WTC11 (cell line): Measurements from ENCODE around the gene SELENOF. TPM values are rescaled to one million over a fixed set of nuclear protein-coding genes. Genes with fewer than 3 reads are reported as not detected.

Experiments used
- ATAC-seq: fragments of 200-7000 bp; cut with Tn5 transposase; 2 replicates; pipeline ENCODE4 v1.10.0; 2021; ENCODE audit warnings: mild to moderate bottlenecking, moderate library complexity
- CTCF ChIA-PET: fragments of 300-600 bp; sonication (Branson Sonifier 250); formaldehyde crosslinking; loops from one replicate; lab custom pipeline; 2021; ENCODE audit warnings: antibody characterized with exemption; lab: Charles Lee
- POLR2A ChIA-PET: fragments of 350-600 bp; sonication (Branson Sonifier 250); formaldehyde crosslinking; loops from one replicate; lab custom pipeline; 2021; ENCODE audit warnings: antibody characterized with exemption; lab: Charles Lee
- DNase-seq: peaks from one replicate; pipeline ENCODE4 v3.0.0; 2021; ENCODE audit warnings: low spot score
- H3K27ac Mint-ChIP-seq: 2 replicates; pipeline ENCODE4 v1.8.0; 2021; ENCODE audit warnings: mixed read lengths
- H3K27me3 Mint-ChIP-seq: 2 replicates; pipeline ENCODE4 v1.8.0; 2021; ENCODE audit warnings: low read depth, mild to moderate bottlenecking, moderate library complexity, mixed read lengths
- H3K36me3 Mint-ChIP-seq: 2 replicates; pipeline ENCODE4 v1.8.0; 2021; ENCODE audit warnings: mixed read lengths
- H3K4me1 Mint-ChIP-seq: 2 replicates; pipeline ENCODE4 v1.8.0; 2022; ENCODE audit warnings: mixed read lengths
- H3K4me3 Mint-ChIP-seq: 2 replicates; pipeline ENCODE4 v1.8.0; 2021; ENCODE audit warnings: mild to moderate bottlenecking, moderate library complexity, mixed read lengths
- H3K9me3 Mint-ChIP-seq: 2 replicates; pipeline ENCODE4 v1.8.0; 2021; ENCODE audit warnings: mixed read lengths
- CREB1 ChIP-seq: sonication (generic); formaldehyde crosslinking; IDR thresholded peaks from 2 replicates; pipeline ENCODE4 v1.8.0; 2023; ENCODE audit warnings: mild to moderate bottlenecking, missing genetic modification reagents
- FOXJ3 ChIP-seq: sonication (generic); formaldehyde crosslinking; IDR thresholded peaks from 2 replicates; pipeline ENCODE4 v1.9.0; 2021; ENCODE audit warnings: missing genetic modification reagents, mild to moderate bottlenecking, borderline replicate concordance
- FOXP1 ChIP-seq: sonication (generic); formaldehyde crosslinking; IDR thresholded peaks from 2 replicates; pipeline ENCODE4 v1.8.0; 2022; ENCODE audit warnings: missing genetic modification reagents, mild to moderate bottlenecking, moderate library complexity, borderline replicate concordance
- GRHL2 ChIP-seq: fragments of 250-450 bp; sonication (Bioruptor Pico); IDR thresholded peaks from 2 replicates; pipeline ENCODE4 v1.8.0; 2022; ENCODE audit warnings: mild to moderate bottlenecking, moderate library complexity; ENCODE audit not compliant: insufficient replicate concordance, severe bottlenecking
- ZBTB21 ChIP-seq: sonication (generic); formaldehyde crosslinking; IDR thresholded peaks from 2 replicates; pipeline ENCODE4 v1.8.1; 2023; ENCODE audit warnings: mild to moderate bottlenecking, missing genetic modification reagents, borderline replicate concordance
- ZNF138 ChIP-seq: sonication (generic); formaldehyde crosslinking; conservative IDR thresholded peaks from 2 replicates; pipeline ENCODE4 v1.8.1; 2022; ENCODE audit warnings: mild to moderate bottlenecking, moderate library complexity, missing genetic modification reagents
- ZNF232 ChIP-seq: sonication (generic); formaldehyde crosslinking; IDR thresholded peaks from 2 replicates; pipeline ENCODE4 v1.8.0; 2022; ENCODE audit warnings: mild to moderate bottlenecking, missing genetic modification reagents
- ZNF263 ChIP-seq: sonication (generic); formaldehyde crosslinking; IDR thresholded peaks from 2 replicates; pipeline ENCODE4 v1.8.1; 2022; ENCODE audit warnings: low read depth, mild to moderate bottlenecking, moderate library complexity, missing genetic modification reagents
- total RNA-seq: library from RNA; stranded (reverse); gene quantifications from 3 replicates; pipeline ENCODE4 v1.2.3, GENCODE V29; 2021
- TF ChIP-seq, protein P1 (sequence below): sonication (generic); formaldehyde crosslinking; IDR thresholded peaks from 2 replicates; pipeline ENCODE4 v1.8.0; 2022; ENCODE audit warnings: mild to moderate bottlenecking, missing genetic modification reagents
- TF ChIP-seq, protein P2 (sequence below): sonication (generic); formaldehyde crosslinking; IDR thresholded peaks from 2 replicates; pipeline ENCODE4 v1.8.0; 2022; ENCODE audit warnings: mild to moderate bottlenecking, missing genetic modification reagents
- TF ChIP-seq, protein P3 (sequence below): fragments of 250-450 bp; sonication (Bioruptor Pico); IDR thresholded peaks from 2 replicates; pipeline ENCODE4 v1.8.0; 2021; ENCODE audit warnings: mild to moderate bottlenecking
- TF ChIP-seq, protein P4 (sequence below): sonication (generic); formaldehyde crosslinking; IDR thresholded peaks from 2 replicates; pipeline ENCODE4 v1.8.1; 2023; ENCODE audit warnings: mild to moderate bottlenecking, missing genetic modification reagents, moderate library complexity
- TF ChIP-seq, protein P5 (sequence below): sonication (generic); formaldehyde crosslinking; IDR thresholded peaks from 2 replicates; pipeline ENCODE4 v1.8.0; 2022; ENCODE audit warnings: mild to moderate bottlenecking, missing genetic modification reagents
- TF ChIP-seq, protein P6 (sequence below): fragments of 200-600 bp; IDR thresholded peaks from 2 replicates; pipeline ENCODE4 v1.8.0; 2022; ENCODE audit warnings: antibody characterized with exemption
- TF ChIP-seq, protein P7 (sequence below): sonication (generic); formaldehyde crosslinking; IDR thresholded peaks from 2 replicates; pipeline ENCODE4 v1.8.1; 2023; ENCODE audit warnings: mild to moderate bottlenecking, moderate library complexity, missing genetic modification reagents
- TF ChIP-seq, protein P8 (sequence below): sonication (generic); formaldehyde crosslinking; IDR thresholded peaks from 2 replicates; pipeline ENCODE4 v1.8.1; 2023; ENCODE audit warnings: mild to moderate bottlenecking, missing genetic modification reagents, borderline replicate concordance

The SELENOF gene
- total RNA-seq, 1 experiment from 2014 or later = 156 TPM

DNA sequence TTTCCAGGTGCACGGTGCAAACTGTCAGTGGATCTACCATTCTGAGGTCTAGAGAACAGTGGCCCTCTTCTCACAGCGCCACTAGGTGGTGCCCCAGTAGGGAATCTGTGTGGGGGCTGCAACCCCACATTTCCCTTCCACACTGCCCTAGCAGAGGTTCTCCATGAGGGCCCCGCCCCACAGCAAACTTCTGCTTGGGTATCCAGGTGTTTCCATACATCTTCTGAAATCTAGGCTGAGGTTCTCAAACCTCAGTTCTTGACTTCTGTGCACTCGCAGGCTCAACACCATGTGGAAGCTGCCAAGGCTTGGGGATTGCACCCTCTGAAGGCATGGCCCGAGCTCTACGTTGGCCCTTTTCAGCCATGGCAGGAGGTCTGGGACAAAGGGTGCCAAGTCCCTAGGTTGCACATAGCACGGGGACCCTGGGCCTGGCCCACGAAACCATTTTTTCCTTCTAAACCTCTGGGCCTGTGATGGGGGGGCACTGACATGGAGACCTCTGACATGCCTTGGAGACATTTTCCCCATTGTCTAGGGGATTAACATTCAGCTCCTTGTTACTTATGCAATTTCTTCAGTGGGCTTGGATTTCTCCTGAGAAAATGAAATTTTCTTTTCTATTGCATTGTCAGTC is 10.5 kb upstream of the SELENOF start:
- H3K36me3 Mint-ChIP-seq = peaks cover 51% of the 10 kb centered on the region
- DNase-seq (no peak), ATAC-seq (no peak)
- TF ChIP-seq, protein P1, sequence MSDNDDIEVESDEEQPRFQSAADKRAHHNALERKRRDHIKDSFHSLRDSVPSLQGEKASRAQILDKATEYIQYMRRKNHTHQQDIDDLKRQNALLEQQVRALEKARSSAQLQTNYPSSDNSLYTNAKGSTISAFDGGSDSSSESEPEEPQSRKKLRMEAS (CRISPR knock-in tag) = no peak
- TF ChIP-seq, protein P2, sequence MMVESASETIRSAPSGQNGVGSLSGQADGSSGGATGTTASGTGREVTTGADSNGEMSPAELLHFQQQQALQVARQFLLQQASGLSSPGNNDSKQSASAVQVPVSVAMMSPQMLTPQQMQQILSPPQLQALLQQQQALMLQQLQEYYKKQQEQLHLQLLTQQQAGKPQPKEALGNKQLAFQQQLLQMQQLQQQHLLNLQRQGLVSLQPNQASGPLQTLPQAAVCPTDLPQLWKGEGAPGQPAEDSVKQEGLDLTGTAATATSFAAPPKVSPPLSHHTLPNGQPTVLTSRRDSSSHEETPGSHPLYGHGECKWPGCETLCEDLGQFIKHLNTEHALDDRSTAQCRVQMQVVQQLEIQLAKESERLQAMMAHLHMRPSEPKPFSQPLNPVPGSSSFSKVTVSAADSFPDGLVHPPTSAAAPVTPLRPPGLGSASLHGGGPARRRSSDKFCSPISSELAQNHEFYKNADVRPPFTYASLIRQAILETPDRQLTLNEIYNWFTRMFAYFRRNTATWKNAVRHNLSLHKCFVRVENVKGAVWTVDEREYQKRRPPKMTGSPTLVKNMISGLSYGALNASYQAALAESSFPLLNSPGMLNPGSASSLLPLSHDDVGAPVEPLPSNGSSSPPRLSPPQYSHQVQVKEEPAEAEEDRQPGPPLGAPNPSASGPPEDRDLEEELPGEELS = no peak
- TF ChIP-seq FOXP1 (CRISPR knock-in tag) (no peak), ZNF263 (no peak), ZBTB21 (CRISPR knock-in tag) (no peak), ZNF138 (no peak), FOXJ3 (CRISPR knock-in tag) (no peak), CREB1 (CRISPR knock-in tag) (no peak), GRHL2 (CRISPR knock-in tag) (no peak)
- TF ChIP-seq, protein P3, sequence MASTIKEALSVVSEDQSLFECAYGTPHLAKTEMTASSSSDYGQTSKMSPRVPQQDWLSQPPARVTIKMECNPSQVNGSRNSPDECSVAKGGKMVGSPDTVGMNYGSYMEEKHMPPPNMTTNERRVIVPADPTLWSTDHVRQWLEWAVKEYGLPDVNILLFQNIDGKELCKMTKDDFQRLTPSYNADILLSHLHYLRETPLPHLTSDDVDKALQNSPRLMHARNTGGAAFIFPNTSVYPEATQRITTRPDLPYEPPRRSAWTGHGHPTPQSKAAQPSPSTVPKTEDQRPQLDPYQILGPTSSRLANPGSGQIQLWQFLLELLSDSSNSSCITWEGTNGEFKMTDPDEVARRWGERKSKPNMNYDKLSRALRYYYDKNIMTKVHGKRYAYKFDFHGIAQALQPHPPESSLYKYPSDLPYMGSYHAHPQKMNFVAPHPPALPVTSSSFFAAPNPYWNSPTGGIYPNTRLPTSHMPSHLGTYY (CRISPR knock-in tag) = no peak
- TF ChIP-seq, protein P4, sequence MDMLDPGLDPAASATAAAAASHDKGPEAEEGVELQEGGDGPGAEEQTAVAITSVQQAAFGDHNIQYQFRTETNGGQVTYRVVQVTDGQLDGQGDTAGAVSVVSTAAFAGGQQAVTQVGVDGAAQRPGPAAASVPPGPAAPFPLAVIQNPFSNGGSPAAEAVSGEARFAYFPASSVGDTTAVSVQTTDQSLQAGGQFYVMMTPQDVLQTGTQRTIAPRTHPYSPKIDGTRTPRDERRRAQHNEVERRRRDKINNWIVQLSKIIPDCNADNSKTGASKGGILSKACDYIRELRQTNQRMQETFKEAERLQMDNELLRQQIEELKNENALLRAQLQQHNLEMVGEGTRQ (CRISPR knock-in tag) = no peak
- TF ChIP-seq, protein P5, sequence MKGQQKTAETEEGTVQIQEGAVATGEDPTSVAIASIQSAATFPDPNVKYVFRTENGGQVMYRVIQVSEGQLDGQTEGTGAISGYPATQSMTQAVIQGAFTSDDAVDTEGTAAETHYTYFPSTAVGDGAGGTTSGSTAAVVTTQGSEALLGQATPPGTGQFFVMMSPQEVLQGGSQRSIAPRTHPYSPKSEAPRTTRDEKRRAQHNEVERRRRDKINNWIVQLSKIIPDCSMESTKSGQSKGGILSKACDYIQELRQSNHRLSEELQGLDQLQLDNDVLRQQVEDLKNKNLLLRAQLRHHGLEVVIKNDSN = no peak
- TF ChIP-seq, protein P6, sequence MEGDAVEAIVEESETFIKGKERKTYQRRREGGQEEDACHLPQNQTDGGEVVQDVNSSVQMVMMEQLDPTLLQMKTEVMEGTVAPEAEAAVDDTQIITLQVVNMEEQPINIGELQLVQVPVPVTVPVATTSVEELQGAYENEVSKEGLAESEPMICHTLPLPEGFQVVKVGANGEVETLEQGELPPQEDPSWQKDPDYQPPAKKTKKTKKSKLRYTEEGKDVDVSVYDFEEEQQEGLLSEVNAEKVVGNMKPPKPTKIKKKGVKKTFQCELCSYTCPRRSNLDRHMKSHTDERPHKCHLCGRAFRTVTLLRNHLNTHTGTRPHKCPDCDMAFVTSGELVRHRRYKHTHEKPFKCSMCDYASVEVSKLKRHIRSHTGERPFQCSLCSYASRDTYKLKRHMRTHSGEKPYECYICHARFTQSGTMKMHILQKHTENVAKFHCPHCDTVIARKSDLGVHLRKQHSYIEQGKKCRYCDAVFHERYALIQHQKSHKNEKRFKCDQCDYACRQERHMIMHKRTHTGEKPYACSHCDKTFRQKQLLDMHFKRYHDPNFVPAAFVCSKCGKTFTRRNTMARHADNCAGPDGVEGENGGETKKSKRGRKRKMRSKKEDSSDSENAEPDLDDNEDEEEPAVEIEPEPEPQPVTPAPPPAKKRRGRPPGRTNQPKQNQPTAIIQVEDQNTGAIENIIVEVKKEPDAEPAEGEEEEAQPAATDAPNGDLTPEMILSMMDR = no peak
- TF ChIP-seq, protein P7, sequence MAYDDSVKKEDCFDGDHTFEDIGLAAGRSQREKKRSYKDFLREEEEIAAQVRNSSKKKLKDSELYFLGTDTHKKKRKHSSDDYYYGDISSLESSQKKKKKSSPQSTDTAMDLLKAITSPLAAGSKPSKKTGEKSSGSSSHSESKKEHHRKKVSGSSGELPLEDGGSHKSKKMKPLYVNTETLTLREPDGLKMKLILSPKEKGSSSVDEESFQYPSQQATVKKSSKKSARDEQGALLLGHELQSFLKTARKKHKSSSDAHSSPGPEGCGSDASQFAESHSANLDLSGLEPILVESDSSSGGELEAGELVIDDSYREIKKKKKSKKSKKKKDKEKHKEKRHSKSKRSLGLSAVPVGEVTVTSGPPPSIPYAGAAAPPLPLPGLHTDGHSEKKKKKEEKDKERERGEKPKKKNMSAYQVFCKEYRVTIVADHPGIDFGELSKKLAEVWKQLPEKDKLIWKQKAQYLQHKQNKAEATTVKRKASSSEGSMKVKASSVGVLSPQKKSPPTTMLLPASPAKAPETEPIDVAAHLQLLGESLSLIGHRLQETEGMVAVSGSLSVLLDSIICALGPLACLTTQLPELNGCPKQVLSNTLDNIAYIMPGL (CRISPR knock-in tag) = no peak
- no peak overlapping the region for H3K4me3 Mint-ChIP-seq
- ChIA-PET POLR2A (no interaction called here), CTCF (no interaction called here)
- no peak overlapping the region for H3K27ac Mint-ChIP-seq
- no peaks in the 10 kb centered on the region; the same call in 1 of the 2 replicates for H3K27me3 Mint-ChIP-seq
- peaks cover 49% of the 10 kb centered on the region for H3K9me3 Mint-ChIP-seq
- peaks cover 5% of the 10 kb centered on the region; the same call in 1 of the 2 replicates for H3K4me1 Mint-ChIP-seq

DNA sequence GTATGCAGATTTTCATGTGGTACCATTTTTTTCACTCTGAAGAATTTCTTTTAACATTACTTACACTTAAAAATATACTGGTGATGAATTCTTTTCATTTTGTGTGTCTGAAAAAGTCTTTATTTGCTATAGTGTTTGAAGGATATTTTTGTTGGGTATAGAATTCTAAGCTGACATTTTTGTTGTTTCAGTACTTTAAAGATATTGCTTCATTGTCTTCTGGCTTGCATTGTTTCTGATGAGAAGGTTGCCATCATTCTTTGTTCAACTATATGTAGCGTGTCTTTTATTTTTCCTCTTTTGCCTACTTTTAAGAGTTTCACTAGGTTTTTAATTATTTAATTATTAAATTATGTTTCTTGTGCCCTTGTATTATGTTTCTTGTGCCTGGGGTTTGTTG is 8.5 kb upstream of the SELENOF start:
- H3K9me3 Mint-ChIP-seq = peaks cover 49% of the 10 kb centered on the region
- no peaks in the 10 kb centered on the region; the same call in 1 of the 2 replicates for H3K27me3 Mint-ChIP-seq
- DNase-seq (no peak), ATAC-seq (no peak)
- no peak overlapping the region for H3K4me3 Mint-ChIP-seq
- ChIA-PET POLR2A (no interaction called here), CTCF (no interaction called here)
- H3K36me3 Mint-ChIP-seq = peaks cover 51% of the 10 kb centered on the region
- H3K27ac Mint-ChIP-seq = no peak overlapping the region
- peaks cover 10% of the 10 kb centered on the region; the same call in 1 of the 2 replicates for H3K4me1 Mint-ChIP-seq
- TF ChIP-seq, protein P2 = no peak
- TF ChIP-seq ZNF232 = no peak
- TF ChIP-seq, protein P8, sequence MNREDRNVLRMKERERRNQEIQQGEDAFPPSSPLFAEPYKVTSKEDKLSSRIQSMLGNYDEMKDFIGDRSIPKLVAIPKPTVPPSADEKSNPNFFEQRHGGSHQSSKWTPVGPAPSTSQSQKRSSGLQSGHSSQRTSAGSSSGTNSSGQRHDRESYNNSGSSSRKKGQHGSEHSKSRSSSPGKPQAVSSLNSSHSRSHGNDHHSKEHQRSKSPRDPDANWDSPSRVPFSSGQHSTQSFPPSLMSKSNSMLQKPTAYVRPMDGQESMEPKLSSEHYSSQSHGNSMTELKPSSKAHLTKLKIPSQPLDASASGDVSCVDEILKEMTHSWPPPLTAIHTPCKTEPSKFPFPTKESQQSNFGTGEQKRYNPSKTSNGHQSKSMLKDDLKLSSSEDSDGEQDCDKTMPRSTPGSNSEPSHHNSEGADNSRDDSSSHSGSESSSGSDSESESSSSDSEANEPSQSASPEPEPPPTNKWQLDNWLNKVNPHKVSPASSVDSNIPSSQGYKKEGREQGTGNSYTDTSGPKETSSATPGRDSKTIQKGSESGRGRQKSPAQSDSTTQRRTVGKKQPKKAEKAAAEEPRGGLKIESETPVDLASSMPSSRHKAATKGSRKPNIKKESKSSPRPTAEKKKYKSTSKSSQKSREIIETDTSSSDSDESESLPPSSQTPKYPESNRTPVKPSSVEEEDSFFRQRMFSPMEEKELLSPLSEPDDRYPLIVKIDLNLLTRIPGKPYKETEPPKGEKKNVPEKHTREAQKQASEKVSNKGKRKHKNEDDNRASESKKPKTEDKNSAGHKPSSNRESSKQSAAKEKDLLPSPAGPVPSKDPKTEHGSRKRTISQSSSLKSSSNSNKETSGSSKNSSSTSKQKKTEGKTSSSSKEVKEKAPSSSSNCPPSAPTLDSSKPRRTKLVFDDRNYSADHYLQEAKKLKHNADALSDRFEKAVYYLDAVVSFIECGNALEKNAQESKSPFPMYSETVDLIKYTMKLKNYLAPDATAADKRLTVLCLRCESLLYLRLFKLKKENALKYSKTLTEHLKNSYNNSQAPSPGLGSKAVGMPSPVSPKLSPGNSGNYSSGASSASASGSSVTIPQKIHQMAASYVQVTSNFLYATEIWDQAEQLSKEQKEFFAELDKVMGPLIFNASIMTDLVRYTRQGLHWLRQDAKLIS (CRISPR knock-in tag) = no peak
